Mesenchymal stem cell (in vitro differentiated cells and primary cell): ENCODE results near the gene RALGPS1.
"Not testable (repeated sequence)": the region's sequence is repeated elsewhere in the genome, so short reads cannot be mapped to it uniquely, and the experiment has no call there.

Source experiments
- DNase-seq: peaks from one replicate; pipeline ENCODE4 v3.0.0-alpha.2; 2013
- H2AFZ ChIP-seq: one replicate; pipeline ENCODE4 v1.6.1; 2013; ENCODE audit warnings: low read depth, mild to moderate bottlenecking, control low read depth, inconsistent platforms, low read length, moderate library complexity
- H2AK5ac ChIP-seq: 2 replicates; pipeline ENCODE4 v1.6.1; 2013; ENCODE audit warnings: low read length, moderate library complexity, mild to moderate bottlenecking, inconsistent platforms; ENCODE audit not compliant: severe bottlenecking
- H2BK120ac ChIP-seq: one replicate; pipeline ENCODE4 v1.6.1; 2013; ENCODE audit warnings: low read depth, mild to moderate bottlenecking, inconsistent platforms, low read length, moderate library complexity
- H2BK12ac ChIP-seq, 2 experiments: one replicate each; pipeline ENCODE4 v1.6.1; 2013; ENCODE audit warnings: inconsistent platforms in 2 of 2, low read length in 2 of 2, mild to moderate bottlenecking in 2 of 2, moderate library complexity in 2 of 2, control low read depth in 1 of 2
- H2BK15ac ChIP-seq: one replicate; pipeline ENCODE4 v1.6.1; 2013; ENCODE audit warnings: mild to moderate bottlenecking, low read depth, inconsistent platforms; ENCODE audit not compliant: poor library complexity, severe bottlenecking
- H2BK5ac ChIP-seq: 2 replicates; pipeline ENCODE4 v1.6.1; 2013; ENCODE audit warnings: low read depth, mild to moderate bottlenecking, low read length, control low read depth, inconsistent platforms; ENCODE audit not compliant: poor library complexity, severe bottlenecking
- H3K14ac ChIP-seq, 2 experiments: one replicate each; pipeline ENCODE4 v1.6.1; 2013; ENCODE audit warnings: inconsistent platforms in 2 of 2, low read length in 2 of 2, control low read depth in 1 of 2, mild to moderate bottlenecking in 1 of 2, moderate library complexity in 1 of 2
- H3K18ac ChIP-seq, 2 experiments: one replicate each; pipeline ENCODE4 v1.6.1; 2013; ENCODE audit warnings: inconsistent platforms in 2 of 2, low read length in 2 of 2, control low read depth in 1 of 2, low read depth in 1 of 2, mild to moderate bottlenecking in 1 of 2
- H3K23ac ChIP-seq, 2 experiments: one replicate each; pipeline ENCODE4 v1.6.1; 2013; ENCODE audit warnings: inconsistent platforms in 2 of 2, low read length in 2 of 2, mild to moderate bottlenecking in 2 of 2, moderate library complexity in 2 of 2, control low read depth in 1 of 2
- H3K27ac ChIP-seq: 2 replicates; pipeline ENCODE4 v1.5.1; 2013; ENCODE audit warnings: mild to moderate bottlenecking, moderate library complexity, low read length, control low read depth, inconsistent platforms; ENCODE audit not compliant: poor library complexity, severe bottlenecking
- H3K27me3 ChIP-seq, 2 experiments: 2 replicates each; pipeline versions ENCODE4 v1.6.1 to v1.7.0; 2013; ENCODE audit warnings: low read length in 2 of 2, mild to moderate bottlenecking in 2 of 2, moderate library complexity in 2 of 2, control low read depth in 1 of 2, inconsistent platforms in 1 of 2; ENCODE audit not compliant: control insufficient read depth in 1 of 2, insufficient read depth in 1 of 2
- H3K36me3 ChIP-seq, 2 experiments: 2 replicates each; pipeline versions ENCODE4 v1.6.1 to v1.7.0; 2013; ENCODE audit warnings: low read length in 2 of 2, control low read depth in 1 of 2, inconsistent platforms in 1 of 2, low read depth in 1 of 2, mild to moderate bottlenecking in 1 of 2; ENCODE audit not compliant: insufficient read depth in 2 of 2, control insufficient read depth in 1 of 2
- H3K4ac ChIP-seq, 2 experiments: one replicate each; pipeline ENCODE4 v1.6.1; 2013; ENCODE audit warnings: inconsistent platforms in 2 of 2, low read length in 2 of 2, mild to moderate bottlenecking in 2 of 2, moderate library complexity in 2 of 2, control low read depth in 1 of 2, low read depth in 1 of 2
- H3K4me1 ChIP-seq: 2 replicates; pipeline ENCODE4 v1.6.1; 2013; ENCODE audit warnings: low read depth, low read length, control low read depth; ENCODE audit not compliant: control insufficient read depth, insufficient read depth
- H3K4me2 ChIP-seq: 2 replicates; pipeline ENCODE4 v1.6.1; 2013; ENCODE audit warnings: low read length, mild to moderate bottlenecking, inconsistent platforms; ENCODE audit not compliant: poor library complexity, severe bottlenecking
- H3K4me3 ChIP-seq, 2 experiments: 2 replicates each; pipeline versions ENCODE4 v1.5.1 to v1.7.0; 2013; ENCODE audit warnings: low read length in 2 of 2, mild to moderate bottlenecking in 2 of 2, control low read depth in 1 of 2, low read depth in 1 of 2; ENCODE audit not compliant: insufficient read depth in 1 of 2
- H3K79me1 ChIP-seq: replicated peaks from 2 replicates; pipeline ENCODE4 v1.6.1; 2013; ENCODE audit warnings: mild to moderate bottlenecking, control low read depth, low read length, inconsistent platforms; ENCODE audit not compliant: poor library complexity, severe bottlenecking
- H3K9ac ChIP-seq: 2 replicates; pipeline ENCODE4 v1.7.0; 2013; ENCODE audit warnings: mild to moderate bottlenecking, low read length, moderate library complexity
- H3K9me3 ChIP-seq: 2 replicates; pipeline ENCODE4 v1.7.0; 2013; ENCODE audit warnings: mild to moderate bottlenecking, low read length; ENCODE audit not compliant: control insufficient read depth
- H4K8ac ChIP-seq: one replicate; pipeline ENCODE4 v1.6.1; 2013; ENCODE audit warnings: inconsistent platforms, mild to moderate bottlenecking, low read length, moderate library complexity
- H4K91ac ChIP-seq: one replicate; pipeline ENCODE4 v1.6.1; 2013; ENCODE audit warnings: mild to moderate bottlenecking, low read length, inconsistent platforms
- WGBS: methylation state at CpG from one replicate; pipeline ENCODE4 v1.1.7; 2013; ENCODE audit warnings: mixed read lengths; 5-methylcytosine and 5-hydroxymethylcytosine counted together

RALGPS1 gene

DNA sequence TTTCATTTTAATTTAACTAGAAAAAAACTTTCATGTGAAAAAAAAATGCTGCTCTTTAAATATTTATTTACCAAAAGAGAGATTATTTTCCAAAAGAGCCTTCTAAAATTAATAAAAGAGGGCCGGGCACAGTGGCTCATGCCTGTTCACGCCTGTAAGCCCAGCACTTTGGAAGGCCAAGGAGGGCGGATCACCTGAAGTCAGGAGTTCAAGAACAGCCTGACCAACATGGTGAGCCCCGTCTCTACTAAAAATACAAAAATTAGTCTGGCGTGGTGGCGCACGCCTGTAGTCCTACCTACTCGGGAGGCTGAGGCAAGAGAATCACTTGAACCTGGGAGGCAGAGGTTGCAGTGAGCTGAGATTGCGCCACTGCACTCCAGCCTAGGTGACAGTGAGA, 256.8 kb downstream of the RALGPS1 start:
- DNase-seq, H4K8ac ChIP-seq, H2AK5ac ChIP-seq, H2BK12ac ChIP-seq, H3K9ac ChIP-seq, H2BK120ac ChIP-seq, H3K14ac ChIP-seq, H3K4me3 ChIP-seq, H3K27me3 ChIP-seq, H3K18ac ChIP-seq, H3K23ac ChIP-seq, H3K36me3 ChIP-seq, H3K4ac ChIP-seq, H3K4me2 ChIP-seq, H2BK15ac ChIP-seq, H3K79me1 ChIP-seq, H3K9me3 ChIP-seq, H2AFZ ChIP-seq, H4K91ac ChIP-seq, H3K27ac ChIP-seq, H2BK5ac ChIP-seq: not testable (repeated sequence)
- 97% methylated on average over 8 of the region's 9 CpGs for WGBS
- peaks cover 10% of the 10 kb centered on the region for H3K4me1 ChIP-seq

DNA sequence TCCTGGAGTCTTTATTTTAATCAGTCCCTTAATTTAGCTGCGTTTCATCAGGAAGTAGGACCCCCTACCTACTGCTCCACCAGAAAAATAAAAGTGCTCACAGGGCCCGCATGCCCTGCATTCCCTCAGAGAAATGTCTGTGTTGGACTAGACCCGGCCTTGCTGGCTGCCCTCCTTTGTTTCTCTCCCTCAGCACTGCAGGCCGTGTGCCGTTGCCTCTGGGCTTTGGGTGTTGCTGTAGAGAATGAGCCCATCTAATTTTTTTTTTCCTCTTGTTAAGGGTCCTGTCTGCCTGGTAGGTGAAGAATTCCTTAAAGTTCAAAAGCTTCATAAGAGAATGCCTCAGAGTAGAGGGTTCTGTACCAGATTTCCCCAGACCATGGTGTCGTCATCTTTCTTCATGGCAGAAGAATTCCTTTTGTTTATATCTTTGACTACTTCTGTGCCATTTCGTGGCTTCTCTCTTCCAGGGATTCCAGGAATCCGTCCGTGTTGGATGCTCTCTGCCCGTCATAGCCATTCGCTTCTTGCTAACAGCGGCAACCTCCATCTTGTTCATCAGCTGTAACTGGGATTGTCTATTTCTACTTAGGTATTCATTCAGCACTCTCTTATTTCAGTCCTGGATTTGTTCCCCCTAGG, 257.6 kb downstream of the RALGPS1 start:
- Histone ChIP-seq H2BK12ac (no peak overlapping the region), H2AFZ (no peak overlapping the region), H3K36me3 (no peaks in the 10 kb centered on the region), H3K4me3 (no peak overlapping the region), H3K27ac (no peak overlapping the region), H2AK5ac (no peak overlapping the region), H3K79me1 (no peaks in the 10 kb centered on the region), H4K8ac (no peak overlapping the region), H3K23ac (no peak overlapping the region), H3K14ac (no peak overlapping the region), H4K91ac (peak overlapping the region; percentile 40), H3K9me3 (no peaks in the 10 kb centered on the region), H2BK120ac (no peak overlapping the region), H3K18ac (no peak overlapping the region), H2BK5ac (no peak overlapping the region), H3K4ac (peak overlapping the region in 1 of 2 experiments; percentile 76), H3K27me3 (no peaks in the 10 kb centered on the region), H2BK15ac (no peak overlapping the region), H3K4me1 (peaks cover 4% of the 10 kb centered on the region), H3K9ac (no peak overlapping the region), H3K4me2 (no peak overlapping the region)
- WGBS: 75% methylated on average over 11 of the region's 12 CpGs
- DNase-seq: peak; percentile 76

DNA sequence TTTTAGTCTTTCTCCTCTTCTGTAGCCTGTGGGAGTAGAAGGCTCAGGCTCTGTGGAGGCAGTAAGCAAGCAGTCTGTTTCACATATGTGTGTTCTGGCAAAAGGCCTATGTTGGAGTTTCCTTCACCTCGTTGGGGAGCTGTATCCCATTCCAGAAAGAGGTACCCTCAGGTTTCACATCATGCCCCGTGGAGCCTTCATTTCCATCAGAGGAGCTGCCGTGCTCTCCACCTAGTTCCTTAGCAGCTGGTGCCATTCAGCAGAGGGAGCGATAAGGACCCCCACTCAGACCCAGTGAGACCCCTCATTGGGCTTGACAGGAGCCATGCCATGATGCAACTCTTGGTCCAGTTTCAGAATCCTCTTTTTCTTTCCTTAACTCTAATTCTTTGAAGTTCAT, 258.5 kb downstream of the RALGPS1 start:
- no peak overlapping the region for H2BK120ac ChIP-seq
- H2BK5ac ChIP-seq: no peak overlapping the region
- H3K23ac ChIP-seq: no peak overlapping the region
- no peaks in the 10 kb centered on the region for H3K9me3 ChIP-seq
- no peak overlapping the region for H2AFZ ChIP-seq
- H3K79me1 ChIP-seq: no peaks in the 10 kb centered on the region
- no peak overlapping the region for H4K91ac ChIP-seq
- peaks cover 4% of the 10 kb centered on the region for H3K4me1 ChIP-seq
- H3K9ac ChIP-seq: no peak overlapping the region
- H3K27me3 ChIP-seq: no peaks in the 10 kb centered on the region
- DNase-seq: no peak
- no peak overlapping the region for H2BK12ac ChIP-seq
- no peak overlapping the region for H2BK15ac ChIP-seq
- no peak overlapping the region for H3K4ac ChIP-seq
- H3K14ac ChIP-seq: no peak overlapping the region
- 96% methylated on average over 4 of the region's 4 CpGs for WGBS
- no peak overlapping the region for H4K8ac ChIP-seq
- no peak overlapping the region for H3K27ac ChIP-seq
- H3K18ac ChIP-seq: no peak overlapping the region
- no peak overlapping the region for H3K4me3 ChIP-seq
- H3K4me2 ChIP-seq: no peak overlapping the region
- no peaks in the 10 kb centered on the region for H3K36me3 ChIP-seq
- no peak overlapping the region for H2AK5ac ChIP-seq

DNA sequence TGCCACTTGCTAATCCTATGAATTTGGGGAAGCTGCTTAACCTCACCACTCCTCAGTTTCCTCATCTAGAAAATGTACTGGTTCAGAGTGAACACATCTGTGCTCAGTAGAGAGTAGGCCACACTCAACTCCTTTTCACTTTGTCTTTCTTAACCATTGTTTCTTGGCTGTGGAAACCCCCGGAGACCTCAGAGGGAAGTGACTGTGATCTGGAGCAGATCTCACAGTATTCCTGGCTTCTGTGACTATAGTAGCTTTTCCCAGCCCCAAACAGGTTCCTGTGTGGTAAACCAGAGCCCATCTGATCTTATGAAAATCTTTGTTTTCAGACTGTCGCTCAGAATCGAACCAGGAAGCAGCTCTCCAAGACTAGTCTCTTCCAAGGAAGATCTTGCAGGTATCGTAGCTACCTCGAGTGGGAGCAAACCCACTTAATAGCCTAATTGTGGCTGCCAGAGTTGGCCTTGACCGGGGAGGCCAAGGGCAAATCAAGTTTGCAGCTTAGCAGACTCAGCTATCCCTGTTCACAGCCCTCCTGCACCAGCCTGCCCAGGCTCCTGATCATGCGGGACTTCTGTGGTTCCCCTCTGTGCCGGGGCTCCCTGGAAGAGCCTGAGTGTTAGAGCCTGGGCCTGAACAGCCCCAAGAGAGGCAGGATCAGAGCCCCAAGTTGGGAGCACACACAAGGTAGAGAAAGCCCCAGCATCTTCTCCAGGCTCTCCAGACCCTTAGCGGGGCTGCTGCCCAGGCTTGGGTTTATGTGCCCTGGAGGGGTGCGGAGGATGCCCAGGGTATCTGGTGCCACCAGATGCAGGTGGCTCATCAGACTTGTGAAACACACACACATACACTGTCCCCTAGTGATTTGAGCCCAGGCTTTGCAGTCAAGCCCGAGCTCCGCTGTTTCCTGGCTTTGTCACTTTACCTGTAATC, 260.1 kb downstream of the RALGPS1 start:
- Histone ChIP-seq H2BK5ac (no peak overlapping the region), H3K18ac (peak overlapping the region in 1 of 2 experiments; percentile 34), H3K4me3 (no peak overlapping the region), H4K91ac (no peak overlapping the region), H2AFZ (no peak overlapping the region), H3K36me3 (no peaks in the 10 kb centered on the region), H3K4ac (no peak overlapping the region), H2AK5ac (no peak overlapping the region), H3K9ac (no peak overlapping the region), H4K8ac (no peak overlapping the region), H2BK15ac (no peak overlapping the region), H3K79me1 (no peaks in the 10 kb centered on the region), H3K14ac (no peak overlapping the region), H2BK120ac (no peak overlapping the region), H2BK12ac (no peak overlapping the region), H3K4me2 (no peak overlapping the region), H3K23ac (no peak overlapping the region), H3K27me3 (peaks cover 0 to 3% of the 10 kb centered on the region in 2 experiments), H3K9me3 (no peaks in the 10 kb centered on the region), H3K4me1 (peaks cover 12% of the 10 kb centered on the region), H3K27ac (no peak overlapping the region)
- no peak for DNase-seq
- 92% methylated on average over 12 of the region's 12 CpGs for WGBS
